DMS153 (cell line): ENCODE measurements around the gene DLAT.
"Not testable (repeated sequence)": the region's sequence is repeated elsewhere in the genome, so short reads cannot be mapped to it uniquely, and the experiment has no call there.

Experiments
- DNase-seq: peaks from one replicate; lab custom pipeline; 2025; lab: John Stamatoyannopoulos, UW

Gene DLAT

GRCh38 chr11:112005422-112006094 is 19.6 kb upstream of the DLAT start:
- DNase-seq = no peak

GRCh38 chr11:112006095-112006441 is 19.1 kb upstream of the DLAT start:
- DNase-seq = not testable (repeated sequence)

GRCh38 chr11:112011451-112011850 is 13.8 kb upstream of the DLAT start:
- not testable (repeated sequence) for DNase-seq

- DNase-seq = no peak
Observed at GRCh38 chr11:112012874-112013273, 12.3 kb upstream of the DLAT start.

GRCh38 chr11:112013497-112014164 is 11.6 kb upstream of the DLAT start:
- DNase-seq = no peak

- DNase-seq = no peak
Observed at GRCh38 chr11:112016088-112016764, 9.0 kb upstream of the DLAT start.

GRCh38 chr11:112016765-112017376 is 8.3 kb upstream of the DLAT start:
- DNase-seq = no peak

GRCh38 chr11:112017538-112017937 is 7.7 kb upstream of the DLAT start:
- DNase-seq = no peak

- no peak for DNase-seq
Observed at GRCh38 chr11:112019066-112019465, 6.1 kb upstream of the DLAT start.

GRCh38 chr11:112023104-112023503 is 2.1 kb upstream of the DLAT start:
- no peak for DNase-seq

- DNase-seq = no peak
Observed at GRCh38 chr11:112024178-112024772, 933 bp upstream of the DLAT start.

- no peak for DNase-seq
Observed at GRCh38 chr11:112025707-112026106, 499 bp downstream of the DLAT start.

- not testable (repeated sequence) for DNase-seq
Observed at GRCh38 chr11:112026784-112027410, 1.7 kb downstream of the DLAT start.

GRCh38 chr11:112029460-112029859 is 4.3 kb downstream of the DLAT start:
- DNase-seq = no peak

GRCh38 chr11:112033902-112034301 is 8.7 kb downstream of the DLAT start:
- DNase-seq = no peak

GRCh38 chr11:112037527-112037926 is 12.3 kb downstream of the DLAT start:
- DNase-seq = no peak

- no peak for DNase-seq
Observed at GRCh38 chr11:112042161-112042960, 17.2 kb downstream of the DLAT start.

- no peak for DNase-seq
Observed at GRCh38 chr11:112042961-112043304, 17.7 kb downstream of the DLAT start.

GRCh38 chr11:112044961-112045360 is 19.8 kb downstream of the DLAT start:
- no peak for DNase-seq

GRCh38 chr11:112046647-112047046 is 21.4 kb downstream of the DLAT start:
- DNase-seq = not testable (repeated sequence)

GRCh38 chr11:112048256-112048655 is 23.0 kb downstream of the DLAT start:
- DNase-seq = not testable (repeated sequence)
